Adrenal gland (tissue), 12 donors: ENCODE results near the gene ZYX. TPM values are rescaled to one million over a fixed set of nuclear protein-coding genes. Genes with fewer than 3 reads are reported as not detected.

ENCODE experiments used
- DNase-seq, 7 donors: peaks; one replicate each; pipeline ENCODE4 v3.0.0-alpha.2; 2019 to 2020
- H3K27ac ChIP-seq, 5 donors: fragments of 200-600 bp; sonication (generic) in 4 of 5; 1 replicate in 3 of 5; 2 replicates in 2 of 5; pipeline versions ENCODE4 v1.5.1 to v1.8.0; 2016 to 2020; ENCODE audit warnings: mild to moderate bottlenecking in 1 of 5
- H3K27me3 ChIP-seq: fragments of 200-600 bp; 2 replicates; pipeline ENCODE4 v1.8.0; 2021
- H3K36me3 ChIP-seq, 2 donors: fragments of 200-600 bp; replicated peaks in 1 of 2; 1 replicate in 1 of 2; 2 replicates in 1 of 2; pipeline versions ENCODE4 v1.5.1 to v1.8.0; 2018 to 2022
- H3K4me1 ChIP-seq, 2 donors: fragments of 200-600 bp; replicated peaks in 1 of 2; 1 replicate in 1 of 2; 2 replicates in 1 of 2; pipeline versions ENCODE4 v1.5.1 to v1.8.0; 2018 to 2021
- H3K4me3 ChIP-seq, 4 donors: fragments of 200-600 bp; sonication (generic) in 3 of 4; one replicate each; pipeline ENCODE4 v1.5.1; 2016 to 2018
- H3K9me3 ChIP-seq, 3 donors: fragments of 200-600 bp; sonication (generic) in 1 of 3; replicated peaks in 1 of 3; 1 replicate in 2 of 3; 2 replicates in 1 of 3; pipeline versions ENCODE4 v1.5.1 to v1.8.0; 2016 to 2021
- CTCF ChIP-seq, 6 experiments: fragments of 450-650 bp in 4 of 6; fragments of 200-600 bp in 2 of 6; sonication (generic) in 1 of 6; IDR thresholded peaks; 1 replicate in 5 of 6; 2 replicates in 1 of 6; pipeline versions ENCODE4 v1.5.1 to v1.8.0; 2016 to 2021; ENCODE audit warnings: antibody characterized with exemption in 6 of 6, mild to moderate bottlenecking in 2 of 6, moderate library complexity in 1 of 6
- POLR2A ChIP-seq, 2 donors: fragments of 450-650 bp; IDR thresholded peaks; one replicate each; pipeline ENCODE4 v1.6.1; 2017; ENCODE audit warnings: antibody characterized with exemption in 2 of 2, mild to moderate bottlenecking in 2 of 2, moderate library complexity in 1 of 2
- WGBS, 4 donors: extraction: QIAGEN DNeasy Blood & Tissue Kit in 2 of 4; methylation state at CpG; one replicate each; pipeline versions ENCODE4 v1.1.5 to v1.1.7; 2013 to 2017; 5-methylcytosine and 5-hydroxymethylcytosine counted together
- intact Hi-C, 2 donors: fragments of 100-400 bp; cut with DNase I; formaldehyde crosslinking; loops; one replicate each; pipeline versions ENCODE4 v1.14.1 to v1.15.0; 2022 to 2023
- polyA plus RNA-seq, 3 donors: library from polyadenylated mRNA; stranded (reverse); fragments of 200-250 nt in 2 of 3; fragments of 350-450 nt in 1 of 3; fragmentation: Illumina TruSeq in 1 of 3; extraction: RNeasy Lipid Tissue Mini Kit (QIAGEN cat#74804) in 1 of 3; gene quantifications; one replicate each; pipeline ENCODE4 v1.2.3, GENCODE V29; 2013 to 2014
- total RNA-seq, 9 donors: library from RNA; depleted of rRNA in 4 of 9; stranded (reverse); fragments of >200 nt in 4 of 9; fragments of 120-200 nt in 1 of 9; fragmentation: NEBNext Ultra II Directional in 1 of 9; extraction: Animal tissue kit (Norgen Biotek cat#: 25700) in 1 of 9; gene quantifications; one replicate each; pipeline versions ENCODE4 v1.1.0 to v1.2.4, GENCODE V29; 2013 to 2023
- donor health status: healthy with polysubstance abuse.
- donor health status: Bipolar disorder and iron deficiency.
- donor health status: DM: yes; HTN: yes; CAD: no.
- donor health status: DM: no; HTN: no; CAD: no.
- donor health status: DM: no; HTN: no; CAD: no.
- donor health status: DM: yes; HTN: yes; CAD: no.

Gene ZYX
- total and polyA plus RNA-seq, 12 donors = 5.0 to 152 (median 77.1) TPM

DNA sequence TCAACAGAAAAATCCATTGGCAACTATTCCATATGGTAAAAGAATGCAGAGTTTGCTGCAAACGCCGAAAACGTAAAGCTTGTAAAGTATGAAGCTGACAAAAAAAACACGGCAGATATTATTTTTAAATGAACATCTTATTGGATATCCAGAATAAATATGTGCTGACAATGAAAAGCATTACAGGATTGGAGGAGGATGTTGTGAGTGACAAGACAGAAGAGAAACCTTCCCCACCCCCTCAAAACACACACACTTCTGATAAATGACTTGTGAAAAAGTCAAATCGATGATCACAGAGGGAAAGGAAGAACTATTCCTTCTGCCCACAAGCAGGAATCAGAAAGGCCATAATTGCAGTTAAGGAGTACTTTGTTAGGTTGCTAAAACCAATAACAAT, 33.2 kb upstream of the ZYX start:
- no peak overlapping the region for H3K4me3 ChIP-seq
- intact Hi-C loops = no loop called here
- no peaks in the 10 kb centered on the region for H3K9me3 ChIP-seq
- DNase-seq = no peak
- no peaks in the 10 kb centered on the region for H3K36me3 ChIP-seq
- H3K27me3 ChIP-seq = no peaks in the 10 kb centered on the region
- no peak overlapping the region for H3K27ac ChIP-seq
- H3K4me1 ChIP-seq = peaks cover 0 to 5% of the 10 kb centered on the region in 2 donors
- WGBS, 4 donors = 57 to 70% (median 66%) methylated on average over 5 of the region's 5 CpGs
- no peak for TF ChIP-seq CTCF (IDR thresholded peaks at IDR 0.05)
- no peak for TF ChIP-seq POLR2A (IDR thresholded peaks at IDR 0.05)

- H3K36me3 ChIP-seq = no peaks in the 10 kb centered on the region
- no peaks in the 10 kb centered on the region for H3K9me3 ChIP-seq
- H3K27ac ChIP-seq = no peak overlapping the region
- TF ChIP-seq CTCF (IDR thresholded peaks at IDR 0.05) = no peak
- DNase-seq = no peak
- H3K4me3 ChIP-seq = no peak overlapping the region
- no peaks in the 10 kb centered on the region for H3K4me1 ChIP-seq
- H3K27me3 ChIP-seq = no peaks in the 10 kb centered on the region
- intact Hi-C loops = no loop called here
- 76 to 79% (median 77%) methylated on average over 5 of the region's 5 CpGs for WGBS, 4 donors
Observed at GRCh38 chr7:143351060-143351459, 30.1 kb upstream of the ZYX start.

GRCh38 chr7:143351574-143351973, 29.6 kb upstream of the ZYX start:
- Histone ChIP-seq H3K27ac (no peak overlapping the region), H3K36me3 (no peaks in the 10 kb centered on the region), H3K4me3 (no peak overlapping the region), H3K27me3 (no peaks in the 10 kb centered on the region), H3K4me1 (no peaks in the 10 kb centered on the region), H3K9me3 (no peaks in the 10 kb centered on the region)
- no peak for TF ChIP-seq POLR2A (IDR thresholded peaks at IDR 0.05)
- no peak for TF ChIP-seq CTCF (IDR thresholded peaks at IDR 0.05)
- 86 to 95% (median 87%) methylated on average over 5 to 9 of the region's 9 CpGs for WGBS, 4 donors
- intact Hi-C loops = no loop called here
- DNase-seq = no peak

DNA sequence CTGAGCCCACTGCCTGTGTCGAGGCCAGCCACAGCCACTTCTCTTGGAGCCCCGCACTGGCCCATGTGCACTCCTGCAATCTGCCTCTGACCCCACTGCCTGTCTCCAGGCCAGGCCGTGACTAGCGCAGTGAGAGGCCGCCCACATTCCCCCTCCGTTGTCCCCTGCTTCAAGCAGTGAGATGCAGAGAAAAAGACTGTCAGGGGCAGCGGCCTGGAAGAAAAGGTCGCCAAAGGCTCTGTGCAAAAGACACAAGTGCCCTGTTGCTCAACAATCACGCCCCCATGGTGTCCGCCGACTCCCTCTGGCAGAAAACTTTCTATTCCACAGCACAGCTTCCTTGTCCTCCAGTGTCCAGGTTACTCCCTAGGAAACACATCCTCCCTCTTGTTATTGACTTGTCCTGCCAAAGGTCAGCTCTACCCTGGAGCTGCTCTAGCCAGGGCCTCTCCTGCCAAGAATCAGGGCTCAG, 28.6 kb upstream of the ZYX start:
- whole genome bisulfite sequencing, 4 donors = 66 to 79% (median 73%) methylated on average over 8 to 11 of the region's 11 CpGs

More for the DNA sequence above, 28.6 kb upstream of the ZYX start:
- Histone ChIP-seq H3K9me3 (no peaks in the 10 kb centered on the region), H3K4me1 (no peaks in the 10 kb centered on the region), H3K4me3 (no peak overlapping the region), H3K27ac (no peak overlapping the region), H3K36me3 (no peaks in the 10 kb centered on the region), H3K27me3 (no peaks in the 10 kb centered on the region)
- DNase-seq = peak in 1 of 7 donors; percentile 4
- intact Hi-C loops = no loop called here
- TF ChIP-seq POLR2A (IDR thresholded peaks at IDR 0.05) (no peak), CTCF (IDR thresholded peaks at IDR 0.05) (no peak)
